T-helper 22 cell (primary cell): ENCODE measurements around the gene TWIST2.

ENCODE experiments used
- DNase-seq: peaks from one replicate; pipeline ENCODE4 v3.0.0-alpha.2; 2020; ENCODE audit warnings: low read depth

TWIST2 gene

GRCh38 chr2:238856713-238857567 is 9.1 kb downstream of the TWIST2 start:
- no peak for DNase-seq

DNA sequence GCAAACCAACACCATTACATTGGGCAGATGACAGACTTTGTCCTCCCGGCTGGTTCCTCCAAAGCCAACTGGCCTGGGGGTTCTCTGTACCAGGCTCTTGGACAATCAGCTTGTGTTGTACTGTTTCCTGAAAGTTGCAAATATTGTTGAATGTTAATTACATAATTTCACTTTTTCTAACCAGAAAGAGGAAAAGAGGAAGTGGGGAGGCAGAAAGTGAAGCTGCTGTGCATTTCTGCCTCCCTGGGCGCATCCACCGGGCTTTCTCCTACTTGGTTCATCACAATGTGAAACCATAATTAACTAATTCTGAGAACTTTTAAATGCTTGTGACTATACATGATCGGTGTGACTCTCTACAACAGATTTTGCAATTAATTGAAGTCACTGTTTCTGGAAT is 10.1 kb downstream of the TWIST2 start:
- DNase-seq, result no peak

DNA sequence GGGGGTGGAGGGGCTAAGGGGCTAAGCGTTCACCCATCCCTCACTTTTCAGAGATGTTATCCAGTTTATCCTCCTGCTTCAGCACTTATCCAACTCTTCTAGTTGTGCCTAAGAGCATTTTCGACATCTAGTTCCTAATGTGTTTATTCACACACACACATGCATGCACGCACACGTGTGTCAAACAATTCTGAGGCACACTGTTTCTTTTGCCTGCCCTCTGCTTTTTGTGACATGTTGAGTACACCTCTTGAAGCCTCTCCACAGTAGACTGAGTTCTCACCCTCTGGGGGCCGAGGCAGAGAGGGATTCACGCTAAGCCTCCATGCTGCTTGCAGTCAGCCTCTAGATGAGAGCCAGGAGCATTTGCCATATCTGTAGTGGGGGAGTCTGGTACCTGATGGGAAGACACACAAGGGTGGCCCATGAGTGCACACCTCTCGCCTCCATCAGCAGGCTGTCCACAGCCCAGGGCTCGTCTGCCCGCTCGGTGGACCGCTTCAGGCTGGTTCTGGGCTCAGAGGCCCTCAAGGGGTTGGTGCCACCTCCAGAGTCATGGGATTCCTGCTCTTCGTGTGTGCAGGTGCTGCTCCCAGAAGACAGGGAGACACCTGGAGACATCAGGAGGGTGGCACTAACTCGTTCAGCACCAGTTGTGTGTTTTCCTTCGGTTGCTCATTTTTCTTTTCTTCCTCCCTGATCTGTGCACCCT is 11.9 kb downstream of the TWIST2 start:
- DNase-seq, result no peak

DNA sequence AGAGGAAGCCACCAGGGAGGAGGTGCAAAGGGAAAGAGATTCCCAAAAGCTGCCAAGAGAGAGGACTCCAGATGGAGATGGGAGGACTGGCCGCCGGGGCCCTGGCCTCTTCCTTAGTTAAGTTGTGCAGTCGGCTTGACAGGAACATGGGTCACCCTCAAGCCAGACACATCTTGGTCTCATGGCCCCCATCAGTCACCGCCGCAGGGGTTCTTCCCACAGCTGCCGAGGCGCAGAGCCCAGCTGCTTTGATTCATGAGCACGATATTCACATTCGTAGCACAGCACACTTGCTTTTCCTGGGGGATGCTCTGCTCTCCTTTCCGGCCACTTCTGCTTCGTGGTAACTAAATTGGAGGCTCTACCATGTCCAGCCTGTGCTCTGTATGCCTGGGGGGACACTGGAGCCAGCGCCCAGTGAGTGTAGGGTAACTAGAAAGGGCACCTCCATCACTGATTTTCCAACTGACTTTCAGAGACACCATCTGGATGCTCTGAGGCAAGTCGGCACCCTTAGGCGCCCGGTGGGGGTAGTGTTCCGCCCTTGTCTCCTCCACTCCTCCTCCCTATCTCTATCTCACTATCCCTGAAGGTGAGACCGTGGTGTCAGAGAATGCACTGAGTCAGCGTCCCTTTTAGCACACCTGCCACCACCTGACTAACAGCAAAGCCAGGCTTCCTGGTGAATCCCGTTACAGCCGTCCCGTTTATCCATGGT is 13.3 kb downstream of the TWIST2 start:
- DNase-seq, result no peak

- DNase-seq, result no peak
Observed at GRCh38 chr2:238861766-238862315, 14.0 kb downstream of the TWIST2 start.

DNA sequence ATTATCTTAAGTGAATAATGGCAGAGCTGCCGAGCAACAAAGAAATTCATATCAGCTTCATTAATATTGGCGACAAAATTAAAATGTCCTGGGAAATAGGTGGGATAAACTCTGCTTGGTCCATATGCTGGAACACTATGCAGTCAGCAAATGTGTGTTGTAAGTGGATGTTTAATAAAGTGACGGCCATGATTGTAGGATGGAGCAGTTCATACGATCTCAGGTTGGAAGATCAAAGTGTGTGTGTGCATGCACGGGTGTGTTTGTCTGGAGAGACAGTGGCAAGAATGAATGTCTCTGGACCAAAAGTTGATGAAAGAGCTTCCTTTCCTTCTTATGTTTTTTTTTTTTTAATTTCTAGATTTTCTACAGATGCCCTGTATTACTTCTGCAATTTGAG is 14.8 kb downstream of the TWIST2 start:
- no peak for DNase-seq

DNA sequence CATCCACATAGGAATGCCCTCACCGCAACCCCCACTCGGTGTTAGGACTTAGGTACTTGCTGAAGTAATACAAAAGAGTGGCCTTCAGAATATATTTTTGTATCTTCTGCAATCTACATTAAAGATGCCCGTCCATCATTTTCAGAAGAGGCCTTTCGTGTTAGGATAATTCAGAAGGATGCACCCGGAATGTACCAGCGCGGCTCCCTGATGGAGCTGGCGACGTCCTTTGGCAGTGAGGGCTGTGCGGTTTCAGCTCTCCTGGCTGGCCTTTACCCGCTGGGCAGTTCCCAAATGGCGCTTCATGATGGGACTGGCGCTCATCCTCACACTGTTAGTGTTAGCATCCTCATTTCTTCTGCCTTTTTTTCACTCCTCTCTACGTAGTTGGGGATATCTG is 15.3 kb downstream of the TWIST2 start:
- DNase-seq, result no peak

DNA sequence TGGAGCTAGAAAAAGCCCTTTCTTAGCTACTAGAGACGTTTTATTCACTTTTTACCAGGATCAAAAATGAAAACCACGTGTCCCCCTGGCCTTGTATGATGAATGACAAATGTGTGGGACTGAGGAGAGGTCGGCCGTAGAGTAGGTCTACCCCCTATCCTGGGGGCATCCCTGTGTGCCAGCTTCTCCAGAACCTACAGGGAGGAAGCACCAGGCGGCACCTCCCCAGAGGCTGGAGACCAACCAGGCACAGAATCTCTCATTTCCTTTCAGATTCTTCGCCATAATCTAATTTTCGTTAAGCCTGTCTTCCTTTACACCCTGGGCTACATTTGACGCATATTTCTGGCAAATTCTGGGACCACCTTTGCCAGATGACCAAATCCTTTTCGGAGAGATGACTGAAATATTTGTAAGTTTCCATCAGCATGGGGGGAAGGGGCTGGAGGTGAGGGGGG is 15.9 kb downstream of the TWIST2 start:
- DNase-seq, result no peak

GRCh38 chr2:238864207-238865014 is 16.5 kb downstream of the TWIST2 start:
- no peak for DNase-seq

GRCh38 chr2:238865015-238865719 is 17.3 kb downstream of the TWIST2 start:
- DNase-seq, result no peak

- no peak for DNase-seq
Observed at GRCh38 chr2:238865744-238866355, 18.0 kb downstream of the TWIST2 start.

DNA sequence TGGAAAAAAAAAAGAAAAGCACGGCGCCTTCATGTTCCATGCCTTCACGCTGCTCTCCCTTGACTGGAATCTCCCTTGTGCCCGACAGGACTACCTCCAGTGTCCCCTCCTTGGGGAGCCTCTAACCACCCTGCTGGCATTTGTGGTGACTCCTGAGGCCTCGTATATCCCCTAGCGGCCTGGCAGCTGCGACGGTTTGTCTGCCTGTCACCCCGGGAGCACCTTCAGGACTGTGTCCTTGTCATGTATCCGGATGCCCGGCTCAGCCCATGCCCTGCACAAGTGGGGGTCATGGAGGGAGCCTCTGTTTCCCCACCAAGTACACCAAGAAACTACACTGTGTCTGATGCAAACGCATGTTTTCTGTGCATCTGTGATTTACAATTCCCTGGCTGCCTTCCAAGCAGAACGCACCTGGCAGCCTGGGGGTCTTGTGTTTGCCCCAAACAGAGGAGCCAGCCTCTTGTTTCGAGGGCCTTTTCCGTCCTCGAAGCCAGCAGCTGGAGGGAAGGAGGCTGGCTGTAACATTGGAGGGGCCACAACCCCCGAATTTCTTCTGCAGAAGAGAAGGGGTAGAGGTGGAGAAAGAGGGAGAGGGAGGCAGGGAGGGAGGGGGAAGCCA is 18.9 kb downstream of the TWIST2 start:
- no peak for DNase-seq

DNA sequence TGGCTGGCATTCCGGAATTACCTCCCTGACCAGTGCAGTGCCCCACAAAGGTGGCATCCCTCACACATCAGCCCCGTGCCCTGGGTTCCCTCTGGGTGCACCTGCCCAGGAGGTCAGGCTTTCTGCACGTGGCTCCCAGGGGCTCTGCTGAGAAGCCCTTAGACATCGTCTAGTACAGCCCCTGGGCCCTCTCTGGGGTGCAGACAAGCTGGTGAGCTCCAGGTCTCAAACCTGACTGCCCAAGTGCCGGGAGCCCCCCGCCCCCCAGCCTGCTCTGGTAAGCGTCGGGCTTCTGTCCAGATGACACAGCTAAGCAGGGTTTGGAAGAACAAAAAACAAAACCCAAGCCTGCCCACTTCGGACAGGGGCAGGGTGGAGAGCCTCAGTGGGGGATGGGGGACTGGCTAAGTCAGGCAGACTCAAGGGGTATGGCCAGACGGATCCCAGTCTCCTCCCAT is 20.2 kb downstream of the TWIST2 start:
- DNase-seq, result no peak

DNA sequence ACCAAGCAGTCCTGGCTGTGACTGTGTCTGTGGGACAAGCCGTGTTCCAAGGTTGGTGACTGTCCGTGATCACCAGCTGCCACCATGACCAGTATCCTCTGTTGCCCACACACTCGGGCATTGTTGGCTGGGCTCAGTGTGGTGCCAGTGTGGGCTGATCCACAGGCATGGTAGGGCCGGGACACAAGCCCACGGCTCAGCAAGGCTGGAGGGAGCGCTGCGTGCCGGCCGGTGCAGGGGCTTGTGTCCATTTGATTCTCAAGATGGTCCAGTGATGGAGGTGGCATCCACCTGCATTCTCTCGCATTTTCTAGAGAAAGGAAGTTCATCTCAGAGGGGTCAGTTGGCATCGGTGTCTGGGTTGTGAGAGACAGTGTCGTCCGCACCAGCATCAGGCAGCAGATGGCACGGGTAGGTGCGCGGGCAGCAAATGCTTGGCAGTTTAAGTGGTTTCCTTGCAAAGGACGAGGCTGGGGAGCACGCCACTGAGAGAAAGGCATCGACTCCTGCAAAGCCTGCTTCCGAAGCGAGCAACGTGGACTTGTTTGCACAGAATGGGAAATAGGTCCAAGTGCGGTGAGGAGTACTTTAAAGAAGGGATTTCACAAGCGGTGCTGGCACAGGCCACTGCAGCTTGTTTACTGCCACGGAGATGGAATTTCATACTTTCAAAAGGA is 20.9 kb downstream of the TWIST2 start:
- no peak for DNase-seq

DNA sequence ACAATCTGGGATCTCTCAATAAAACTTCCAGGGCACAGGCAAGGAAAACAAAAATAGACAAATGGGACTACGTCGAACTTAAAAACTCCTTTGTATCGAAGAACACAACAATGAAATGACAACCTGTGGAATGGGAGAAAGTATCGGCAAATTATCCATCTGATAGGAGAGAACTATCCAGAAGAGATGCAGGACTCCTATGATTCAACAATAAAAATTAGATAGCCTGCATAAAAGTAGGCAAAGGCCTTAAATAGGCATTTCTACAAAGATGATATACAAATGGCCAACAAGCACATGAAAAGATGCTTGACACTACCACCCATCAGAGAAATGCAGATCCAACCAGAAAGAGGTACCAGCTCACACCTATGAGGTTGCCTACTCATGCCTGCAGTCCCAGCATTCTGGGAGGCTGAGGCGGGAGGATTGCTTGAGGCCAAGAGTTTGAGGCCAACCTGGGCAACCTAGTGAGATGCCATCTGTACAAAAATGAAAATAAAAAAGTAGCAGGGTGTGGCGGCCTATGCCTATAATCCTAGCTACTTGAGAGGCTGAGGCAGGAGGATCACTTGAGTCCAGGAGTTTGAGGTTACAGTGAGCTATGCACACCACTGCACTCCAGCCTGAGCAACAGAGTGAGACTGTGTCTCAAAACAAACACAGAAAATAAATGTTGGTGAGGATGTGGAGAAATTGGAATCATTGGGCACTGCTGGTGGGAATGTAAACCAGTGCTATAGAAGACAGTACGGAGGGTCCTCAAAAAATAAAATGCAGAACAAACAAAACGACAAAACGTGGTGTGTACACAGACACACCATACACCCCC is 21.6 kb downstream of the TWIST2 start:
- DNase-seq, result no peak

DNA sequence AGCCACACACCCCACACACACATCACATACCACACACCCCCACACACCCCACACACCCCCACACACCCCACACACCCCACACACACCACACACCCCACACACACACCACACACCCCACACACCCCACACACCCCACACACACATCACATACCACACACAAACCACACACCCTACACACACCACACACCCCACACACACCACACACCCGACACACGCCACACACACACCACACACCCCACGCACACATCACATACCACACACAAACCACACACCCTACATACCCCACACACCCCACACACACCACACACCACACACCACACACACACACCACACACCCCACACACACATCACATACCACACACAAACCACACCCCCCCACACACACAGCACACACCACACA is 22.4 kb downstream of the TWIST2 start:
- DNase-seq, result no peak

- no peak for DNase-seq
Observed at GRCh38 chr2:238872026-238872425, 24.1 kb downstream of the TWIST2 start.

- no peak for DNase-seq
Observed at GRCh38 chr2:238872628-238873380, 24.9 kb downstream of the TWIST2 start.
